ENCODE results near the gene TEX2. TPM values are rescaled to one million over a fixed set of nuclear protein-coding genes. Genes with fewer than 3 reads are reported as not detected.
"Not testable (repeated sequence)": the region's sequence is repeated elsewhere in the genome, so short reads cannot be mapped to it uniquely, and the experiment has no call there.

The TEX2 gene
- total RNA-seq, 2 experiments from 2014 or later = 14.8 to 17.6 TPM

GRCh38 chr17:64133546-64134215 lies 129.4 kb downstream of the TEX2 start:
- no peaks in the 10 kb centered on the region for H3K9me3 Mint-ChIP-seq (ENCODE audit: low read depth)
- no peak overlapping the region for H3K4me3 Mint-ChIP-seq
- H3K4me1 Mint-ChIP-seq = peaks cover 20% of the 10 kb centered on the region
- peaks cover 5% of the 10 kb centered on the region for H3K27me3 Mint-ChIP-seq
- CTCF ChIA-PET = interaction anchor here (0.5 to 15.3 kb wide), 65 partner anchors 9 to 420 kb away, joined by 3 to 488 read pairs (median 5); partner anchors contain the start of genes CSHL1, GH1, ICAM2 and PRR29
- H3K27ac Mint-ChIP-seq = no peak overlapping the region
- no peak for ATAC-seq
- peaks cover 3% of the 10 kb centered on the region for H3K36me3 Mint-ChIP-seq
- DNase-seq = no peak

- CTCF ChIA-PET = interaction anchor here (1.0 to 15.3 kb wide), 19 partner anchors 13 to 219 kb away, joined by 3 to 488 read pairs (median 10); partner anchors contain the start of genes CSHL1, GH1, ICAM2 and PRR29
- H3K9me3 Mint-ChIP-seq (ENCODE audit: low read depth) = no peaks in the 10 kb centered on the region
- H3K36me3 Mint-ChIP-seq = peaks cover 3% of the 10 kb centered on the region
- H3K4me1 Mint-ChIP-seq = peaks cover 30% of the 10 kb centered on the region
- no peak overlapping the region for H3K4me3 Mint-ChIP-seq
- ATAC-seq (no peak), DNase-seq (no peak)
- no peak overlapping the region for H3K27ac Mint-ChIP-seq
- H3K27me3 Mint-ChIP-seq = no peaks in the 10 kb centered on the region
Measured at GRCh38 chr17:64131606-64132270, 131.3 kb downstream of the TEX2 start.

GRCh38 chr17:64130559-64131001 lies 132.5 kb downstream of the TEX2 start:
- ATAC-seq (peak; percentile 43), DNase-seq (peak; percentile 68)
- peak overlapping the region; percentile 89 for H3K27ac Mint-ChIP-seq
- peaks cover 3% of the 10 kb centered on the region for H3K36me3 Mint-ChIP-seq
- peak overlapping the region; percentile 69 for H3K4me3 Mint-ChIP-seq
- CTCF ChIA-PET = interaction anchor here (0.7 to 15.3 kb wide), 17 partner anchors 14 to 218 kb away, joined by 3 to 488 read pairs (median 8); partner anchors contain the start of genes CSHL1, GH1 and ICAM2
- H3K4me1 Mint-ChIP-seq = peaks cover 40% of the 10 kb centered on the region
- no peaks in the 10 kb centered on the region for H3K9me3 Mint-ChIP-seq (ENCODE audit: low read depth)
- H3K27me3 Mint-ChIP-seq = no peaks in the 10 kb centered on the region

GRCh38 chr17:64129765-64130558 lies 133.1 kb downstream of the TEX2 start, which contains the start of gene ERN1:
Gene ERN1, minus strand, starts transcription at chr17:64130144. Its CDS starts 115 bp downstream, at chr17:64130029.
- ATAC-seq = peak; percentile 92
- no peaks in the 10 kb centered on the region for H3K27me3 Mint-ChIP-seq
- H3K4me1 Mint-ChIP-seq = peaks cover 41% of the 10 kb centered on the region
- peak within 1 kb of the TSS; percentile 89 for H3K27ac Mint-ChIP-seq
- peak; percentile 92 for DNase-seq
- CTCF ChIA-PET = interaction anchor here (0.7 to 15.3 kb wide), 19 partner anchors 14 to 218 kb away, joined by 3 to 488 read pairs (median 5); partner anchors contain the start of genes CSHL1, GH1 and ICAM2
- peak within 1 kb of the TSS; percentile 82 for H3K4me3 Mint-ChIP-seq
- no peaks in the 10 kb centered on the region for H3K9me3 Mint-ChIP-seq (ENCODE audit: low read depth)
- H3K36me3 Mint-ChIP-seq = peaks cover 5% of the 10 kb centered on the region

GRCh38 chr17:64129515-64129764 lies 133.6 kb downstream of the TEX2 start:
- ATAC-seq = no peak

GRCh38 chr17:64128787-64129514 lies 134.1 kb downstream of the TEX2 start:
- peak overlapping the region; percentile 75 for H3K27ac Mint-ChIP-seq
- H3K4me3 Mint-ChIP-seq = peak overlapping the region; percentile 82
- H3K36me3 Mint-ChIP-seq = peaks cover 10% of the 10 kb centered on the region
- H3K9me3 Mint-ChIP-seq (ENCODE audit: low read depth) = no peaks in the 10 kb centered on the region
- CTCF ChIA-PET = interaction anchor here (0.6 to 15.3 kb wide), 13 partner anchors 50 to 290 kb away, joined by 3 to 488 read pairs (median 8); partner anchors contain the start of genes CSHL1 and GH1
- no peaks in the 10 kb centered on the region for H3K27me3 Mint-ChIP-seq
- H3K4me1 Mint-ChIP-seq = peaks cover 43% of the 10 kb centered on the region
- DNase-seq (no peak), ATAC-seq (no peak)

More at GRCh38 chr17:64129515-64129764, 133.6 kb downstream of the TEX2 start:
- peak; percentile 44 for DNase-seq
- H3K27ac Mint-ChIP-seq = peak overlapping the region; percentile 75
- H3K4me1 Mint-ChIP-seq = peaks cover 41% of the 10 kb centered on the region
- peaks cover 6% of the 10 kb centered on the region for H3K36me3 Mint-ChIP-seq
- peak overlapping the region; percentile 82 for H3K4me3 Mint-ChIP-seq
- no peaks in the 10 kb centered on the region for H3K27me3 Mint-ChIP-seq
- CTCF ChIA-PET = interaction anchor here (0.6 to 15.3 kb wide), 13 partner anchors 13 to 290 kb away, joined by 3 to 488 read pairs (median 8); partner anchors contain the start of genes CSHL1 and GH1
- H3K9me3 Mint-ChIP-seq (ENCODE audit: low read depth) = no peaks in the 10 kb centered on the region

- Mint-ChIP-seq H3K27me3 (no peaks in the 10 kb centered on the region), H3K36me3 (peaks cover 16% of the 10 kb centered on the region), H3K4me1 (peaks cover 60% of the 10 kb centered on the region), H3K4me3 (peak overlapping the region; percentile 19), H3K27ac (no peak overlapping the region), H3K9me3 (ENCODE audit: low read depth) (no peaks in the 10 kb centered on the region)
- ATAC-seq (no peak), DNase-seq (no peak)
- CTCF ChIA-PET = interaction anchor here (1.1 to 15.3 kb wide), 2 partner anchors 63 to 99 kb away, joined by 3 to 488 read pairs; no protein-coding TSS in a partner anchor
Measured at GRCh38 chr17:64126918-64127317, 136.1 kb downstream of the TEX2 start.

GRCh38 chr17:64125937-64126336 lies 137.1 kb downstream of the TEX2 start:
- Mint-ChIP-seq H3K36me3 (peaks cover 22% of the 10 kb centered on the region), H3K27ac (no peak overlapping the region), H3K27me3 (no peaks in the 10 kb centered on the region), H3K9me3 (ENCODE audit: low read depth) (no peaks in the 10 kb centered on the region), H3K4me1 (peaks cover 61% of the 10 kb centered on the region), H3K4me3 (no peak overlapping the region)
- DNase-seq (no peak), ATAC-seq (no peak)
- CTCF ChIA-PET = interaction anchor here (1.1 to 15.3 kb wide), 2 partner anchors 62 to 98 kb away, joined by 3 to 488 read pairs; no protein-coding TSS in a partner anchor

GRCh38 chr17:64124609-64125008 lies 138.5 kb downstream of the TEX2 start:
- Mint-ChIP-seq H3K4me3 (no peak overlapping the region), H3K9me3 (ENCODE audit: low read depth) (no peaks in the 10 kb centered on the region), H3K27me3 (no peaks in the 10 kb centered on the region), H3K4me1 (peaks cover 65% of the 10 kb centered on the region), H3K27ac (no peak overlapping the region), H3K36me3 (peaks cover 27% of the 10 kb centered on the region)
- ATAC-seq (no peak), DNase-seq (no peak)
- CTCF ChIA-PET = interaction anchor here (0.8 to 15.3 kb wide), 7 partner anchors 9 to 97 kb away, joined by 3 to 488 read pairs (median 4); no protein-coding TSS in a partner anchor

- CTCF ChIA-PET = interaction anchor here (0.6 to 15.3 kb wide), 3 partner anchors 10 to 105 kb away, joined by 3 to 488 read pairs (median 6); no protein-coding TSS in a partner anchor
- Mint-ChIP-seq H3K4me3 (no peak overlapping the region), H3K9me3 (ENCODE audit: low read depth) (no peaks in the 10 kb centered on the region), H3K27ac (no peak overlapping the region), H3K4me1 (peaks cover 59% of the 10 kb centered on the region), H3K36me3 (peaks cover 25% of the 10 kb centered on the region), H3K27me3 (no peaks in the 10 kb centered on the region)
- ATAC-seq (no peak), DNase-seq (no peak)
Measured at GRCh38 chr17:64123114-64123513, 139.9 kb downstream of the TEX2 start.

- peak overlapping the region; percentile 57 for H3K4me3 Mint-ChIP-seq
- H3K36me3 Mint-ChIP-seq = peaks cover 28% of the 10 kb centered on the region
- ATAC-seq = peak; percentile 61
- H3K27ac Mint-ChIP-seq = peak overlapping the region; percentile 82
- not testable (repeated sequence) for H3K9me3 Mint-ChIP-seq (ENCODE audit: low read depth); H3K27me3 Mint-ChIP-seq
- peak; percentile 51 for DNase-seq
- CTCF ChIA-PET = interaction anchor here (1.0 to 15.3 kb wide), 6 partner anchors 12 to 202 kb away, joined by 3 to 488 read pairs (median 5); no protein-coding TSS in a partner anchor
- peaks cover 57% of the 10 kb centered on the region for H3K4me1 Mint-ChIP-seq
Measured at GRCh38 chr17:64120972-64121786, 141.9 kb downstream of the TEX2 start.
